Stimulated activated naive CD8-positive, alpha-beta T cell treated with anti-CD3 and anti-CD28 coated beads, Interleukin-15, Interleukin-2, amounts not matched to agents 100 ng/mL and 50 ng/mL, for 24 hours (primary cell): ENCODE measurements around the gene MBD4.
"Not testable (repeated sequence)": the region's sequence is repeated elsewhere in the genome, so short reads cannot be mapped to it uniquely, and the experiment has no call there.

Experiments
- H3K27ac Mint-ChIP-seq: one replicate; pipeline ENCODE4 v1.8.0; 2021; ENCODE audit warnings: mild to moderate bottlenecking, mixed read lengths
- H3K27me3 Mint-ChIP-seq: one replicate; pipeline ENCODE4 v1.8.0; 2021; ENCODE audit warnings: mixed read lengths
- H3K36me3 Mint-ChIP-seq: one replicate; pipeline ENCODE4 v1.8.0; 2021; ENCODE audit warnings: low read depth, mixed read lengths
- H3K4me1 Mint-ChIP-seq: one replicate; pipeline ENCODE4 v1.8.0; 2021; ENCODE audit warnings: low read depth, mixed read lengths
- H3K4me3 Mint-ChIP-seq: one replicate; pipeline ENCODE4 v1.8.0; 2021; ENCODE audit warnings: mild to moderate bottlenecking, mixed read lengths
- H3K9me3 Mint-ChIP-seq: one replicate; pipeline ENCODE4 v1.8.0; 2021; ENCODE audit warnings: mixed read lengths

Gene MBD4

GRCh38 chr3:129393760-129394564 lies 45.8 kb downstream of the MBD4 start:
- not testable (repeated sequence) for H3K27me3 Mint-ChIP-seq, H3K9me3 Mint-ChIP-seq, H3K4me3 Mint-ChIP-seq
- Mint-ChIP-seq H3K4me1 (peaks cover 31% of the 10 kb centered on the region), H3K36me3 (peaks cover 61% of the 10 kb centered on the region), H3K27ac (peak overlapping the region; percentile 58)

- no peaks in the 10 kb centered on the region for H3K9me3 Mint-ChIP-seq
- peaks cover 26% of the 10 kb centered on the region for H3K4me1 Mint-ChIP-seq
- H3K27ac Mint-ChIP-seq, result no peak overlapping the region
- H3K36me3 Mint-ChIP-seq, result peaks cover 57% of the 10 kb centered on the region
- H3K4me3 Mint-ChIP-seq, result no peak overlapping the region
- no peaks in the 10 kb centered on the region for H3K27me3 Mint-ChIP-seq
Observed at GRCh38 chr3:129393271-129393670, 46.5 kb downstream of the MBD4 start.

GRCh38 chr3:129392106-129392887 lies 47.5 kb downstream of the MBD4 start:
- not testable (repeated sequence) for H3K9me3 Mint-ChIP-seq, H3K27ac Mint-ChIP-seq, H3K27me3 Mint-ChIP-seq, H3K4me3 Mint-ChIP-seq
- peaks cover 16% of the 10 kb centered on the region for H3K4me1 Mint-ChIP-seq
- peaks cover 59% of the 10 kb centered on the region for H3K36me3 Mint-ChIP-seq

- H3K27ac Mint-ChIP-seq, result not testable (repeated sequence)
Observed at GRCh38 chr3:129391583-129391982, 48.2 kb downstream of the MBD4 start.

GRCh38 chr3:129389572-129389937 lies 50.2 kb downstream of the MBD4 start:
- Mint-ChIP-seq H3K4me1 (no peaks in the 10 kb centered on the region), H3K27me3 (no peaks in the 10 kb centered on the region), H3K36me3 (peaks cover 52% of the 10 kb centered on the region), H3K4me3 (no peak overlapping the region), H3K27ac (no peak overlapping the region), H3K9me3 (no peaks in the 10 kb centered on the region)

More at GRCh38 chr3:129391583-129391982, 48.2 kb downstream of the MBD4 start:
- H3K4me1 Mint-ChIP-seq, result peaks cover 10% of the 10 kb centered on the region
- H3K9me3 Mint-ChIP-seq, H3K27me3 Mint-ChIP-seq, H3K4me3 Mint-ChIP-seq: not testable (repeated sequence)
- peaks cover 63% of the 10 kb centered on the region for H3K36me3 Mint-ChIP-seq

- Mint-ChIP-seq H3K36me3 (peaks cover 50% of the 10 kb centered on the region), H3K27ac (peak overlapping the region; percentile 41)
- not testable (repeated sequence) for H3K27me3 Mint-ChIP-seq, H3K4me1 Mint-ChIP-seq, H3K9me3 Mint-ChIP-seq, H3K4me3 Mint-ChIP-seq
Observed at GRCh38 chr3:129388791-129389571, 50.8 kb downstream of the MBD4 start.

- Mint-ChIP-seq H3K27ac (no peak overlapping the region), H3K36me3 (peaks cover 46% of the 10 kb centered on the region), H3K27me3 (no peaks in the 10 kb centered on the region), H3K9me3 (no peaks in the 10 kb centered on the region), H3K4me1 (no peaks in the 10 kb centered on the region), H3K4me3 (no peak overlapping the region)
Observed at GRCh38 chr3:129387487-129387886, 52.3 kb downstream of the MBD4 start.

- Mint-ChIP-seq H3K4me1 (no peaks in the 10 kb centered on the region), H3K4me3 (no peak overlapping the region), H3K27me3 (no peaks in the 10 kb centered on the region), H3K9me3 (no peaks in the 10 kb centered on the region), H3K36me3 (peaks cover 41% of the 10 kb centered on the region), H3K27ac (no peak overlapping the region)
Observed at GRCh38 chr3:129386984-129387383, 52.8 kb downstream of the MBD4 start.

GRCh38 chr3:129385507-129385906 lies 54.2 kb downstream of the MBD4 start:
- not testable (repeated sequence) for H3K4me1 Mint-ChIP-seq, H3K4me3 Mint-ChIP-seq, H3K27me3 Mint-ChIP-seq, H3K9me3 Mint-ChIP-seq
- Mint-ChIP-seq H3K27ac (peak overlapping the region; percentile 26), H3K36me3 (peaks cover 30% of the 10 kb centered on the region)

GRCh38 chr3:129384594-129385323 lies 55.0 kb downstream of the MBD4 start:
- Mint-ChIP-seq H3K4me3 (no peak overlapping the region), H3K27me3 (no peaks in the 10 kb centered on the region), H3K4me1 (no peaks in the 10 kb centered on the region), H3K27ac (no peak overlapping the region), H3K9me3 (no peaks in the 10 kb centered on the region), H3K36me3 (peaks cover 26% of the 10 kb centered on the region)

- peaks cover 19% of the 10 kb centered on the region for H3K36me3 Mint-ChIP-seq
- not testable (repeated sequence) for H3K9me3 Mint-ChIP-seq, H3K27ac Mint-ChIP-seq
Observed at GRCh38 chr3:129384103-129384502, 55.6 kb downstream of the MBD4 start.

GRCh38 chr3:129383292-129383860 lies 56.4 kb downstream of the MBD4 start:
- no peaks in the 10 kb centered on the region for H3K4me1 Mint-ChIP-seq
- H3K9me3 Mint-ChIP-seq, result no peaks in the 10 kb centered on the region
- H3K27me3 Mint-ChIP-seq, result no peaks in the 10 kb centered on the region
- H3K27ac Mint-ChIP-seq, result no peak overlapping the region
- no peak overlapping the region for H3K4me3 Mint-ChIP-seq
- H3K36me3 Mint-ChIP-seq, result peaks cover 18% of the 10 kb centered on the region

More at GRCh38 chr3:129384103-129384502, 55.6 kb downstream of the MBD4 start:
- not testable (repeated sequence) for H3K27me3 Mint-ChIP-seq, H3K4me1 Mint-ChIP-seq, H3K4me3 Mint-ChIP-seq

- no peak overlapping the region for H3K27ac Mint-ChIP-seq
- no peaks in the 10 kb centered on the region for H3K9me3 Mint-ChIP-seq
- H3K27me3 Mint-ChIP-seq, result no peaks in the 10 kb centered on the region
- no peaks in the 10 kb centered on the region for H3K4me1 Mint-ChIP-seq
- no peak overlapping the region for H3K4me3 Mint-ChIP-seq
- peaks cover 7% of the 10 kb centered on the region for H3K36me3 Mint-ChIP-seq
Observed at GRCh38 chr3:129382366-129382765, 57.4 kb downstream of the MBD4 start.
